ENCODE data around the gene HSD3B7. TPM values are rescaled to one million over a fixed set of nuclear protein-coding genes. Genes with fewer than 3 reads are reported as not detected.

The HSD3B7 gene
- total RNA-seq, 2 experiments from 2014 or later, result 2.4 to 3.3 TPM

DNA sequence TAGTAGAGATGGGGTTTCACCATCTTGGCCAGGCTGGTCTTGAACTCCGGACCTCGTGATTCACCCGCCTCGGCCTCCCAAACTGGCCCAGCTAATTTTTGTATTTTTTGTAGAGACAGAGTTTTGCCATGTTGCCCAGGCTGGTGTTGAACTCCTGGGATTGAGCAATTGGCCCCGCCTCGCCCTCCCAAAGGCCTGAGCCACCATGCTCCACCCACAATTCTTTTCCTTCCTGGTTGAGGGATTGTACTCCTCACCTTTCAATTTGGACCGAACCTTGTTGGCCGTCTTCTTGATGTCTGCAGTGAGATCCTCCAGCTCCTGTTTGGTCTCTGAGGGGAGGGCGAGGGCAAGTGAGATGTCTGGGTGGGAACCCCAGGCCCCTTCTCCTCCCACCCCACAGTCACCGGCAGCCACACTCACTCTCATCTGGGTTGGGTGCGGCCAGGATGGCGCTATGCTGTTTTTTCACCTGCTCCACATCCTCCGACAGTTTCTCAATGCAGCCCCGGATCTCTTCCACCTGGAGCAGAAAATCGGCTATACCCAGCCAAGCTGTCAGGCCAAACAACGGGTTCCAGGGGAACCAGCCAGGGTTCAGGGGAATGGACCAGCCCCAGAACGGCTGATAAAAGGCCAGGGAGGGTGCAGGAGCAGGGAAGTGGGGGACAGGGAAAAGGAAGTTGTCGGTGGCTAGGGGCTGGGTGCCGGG, 15.8 kb downstream of the HSD3B7 start:
- Histone ChIP-seq H2AFZ (ENCODE audit: low read length) (no peak overlapping the region), H3K4me2 (ENCODE audit: low read length) (no peak overlapping the region), H3K36me3 (ENCODE audit: insufficient read depth, low read length) (no peaks in the 10 kb centered on the region), H3K4me3 (ENCODE audit: low read depth, low read length, poor library complexity, severe bottlenecking) (no peak overlapping the region), H3K4me1 (ENCODE audit: insufficient read depth, low read length, poor library complexity, severe bottlenecking) (peaks cover 10% of the 10 kb centered on the region), H3K27ac (ENCODE audit: low read depth, low read length, poor library complexity, severe bottlenecking) (no peak overlapping the region), H3K79me2 (ENCODE audit: insufficient read depth, low read depth, low read length) (no peaks in the 10 kb centered on the region), H3K9me2 (ENCODE audit: insufficient read depth, low read length) (no peaks in the 10 kb centered on the region), H4K20me1 (ENCODE audit: insufficient read depth, low read length) (no peaks in the 10 kb centered on the region), H3K9me3 (ENCODE audit: low read length) (no peaks in the 10 kb centered on the region)
- ChIA-PET CTCF (ENCODE audit: unreplicated experiment) (no interaction called here), POLR2A (interaction anchor here (0.6 kb wide), 1 partner anchor 91 kb away, joined by 3 read pairs; no protein-coding TSS in a partner anchor)
- intact Hi-C loops (cut with micrococcal nuclease; ENCODE audit: unreplicated experiment), result no loop called here
- TF ChIP-seq, protein P1, sequence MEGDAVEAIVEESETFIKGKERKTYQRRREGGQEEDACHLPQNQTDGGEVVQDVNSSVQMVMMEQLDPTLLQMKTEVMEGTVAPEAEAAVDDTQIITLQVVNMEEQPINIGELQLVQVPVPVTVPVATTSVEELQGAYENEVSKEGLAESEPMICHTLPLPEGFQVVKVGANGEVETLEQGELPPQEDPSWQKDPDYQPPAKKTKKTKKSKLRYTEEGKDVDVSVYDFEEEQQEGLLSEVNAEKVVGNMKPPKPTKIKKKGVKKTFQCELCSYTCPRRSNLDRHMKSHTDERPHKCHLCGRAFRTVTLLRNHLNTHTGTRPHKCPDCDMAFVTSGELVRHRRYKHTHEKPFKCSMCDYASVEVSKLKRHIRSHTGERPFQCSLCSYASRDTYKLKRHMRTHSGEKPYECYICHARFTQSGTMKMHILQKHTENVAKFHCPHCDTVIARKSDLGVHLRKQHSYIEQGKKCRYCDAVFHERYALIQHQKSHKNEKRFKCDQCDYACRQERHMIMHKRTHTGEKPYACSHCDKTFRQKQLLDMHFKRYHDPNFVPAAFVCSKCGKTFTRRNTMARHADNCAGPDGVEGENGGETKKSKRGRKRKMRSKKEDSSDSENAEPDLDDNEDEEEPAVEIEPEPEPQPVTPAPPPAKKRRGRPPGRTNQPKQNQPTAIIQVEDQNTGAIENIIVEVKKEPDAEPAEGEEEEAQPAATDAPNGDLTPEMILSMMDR (conservative IDR thresholded peaks at IDR 0.05; ENCODE audit: low read length), result no peak
- TF ChIP-seq EZH2phosphoT487 (IDR thresholded peaks at IDR 0.05; ENCODE audit: borderline replicate concordance, low read depth, low read length), result no peak
- DNase-seq (ENCODE audit: low spot score), result no peak
- BruUV-seq (replicated peaks), result no TSS peak

DNA sequence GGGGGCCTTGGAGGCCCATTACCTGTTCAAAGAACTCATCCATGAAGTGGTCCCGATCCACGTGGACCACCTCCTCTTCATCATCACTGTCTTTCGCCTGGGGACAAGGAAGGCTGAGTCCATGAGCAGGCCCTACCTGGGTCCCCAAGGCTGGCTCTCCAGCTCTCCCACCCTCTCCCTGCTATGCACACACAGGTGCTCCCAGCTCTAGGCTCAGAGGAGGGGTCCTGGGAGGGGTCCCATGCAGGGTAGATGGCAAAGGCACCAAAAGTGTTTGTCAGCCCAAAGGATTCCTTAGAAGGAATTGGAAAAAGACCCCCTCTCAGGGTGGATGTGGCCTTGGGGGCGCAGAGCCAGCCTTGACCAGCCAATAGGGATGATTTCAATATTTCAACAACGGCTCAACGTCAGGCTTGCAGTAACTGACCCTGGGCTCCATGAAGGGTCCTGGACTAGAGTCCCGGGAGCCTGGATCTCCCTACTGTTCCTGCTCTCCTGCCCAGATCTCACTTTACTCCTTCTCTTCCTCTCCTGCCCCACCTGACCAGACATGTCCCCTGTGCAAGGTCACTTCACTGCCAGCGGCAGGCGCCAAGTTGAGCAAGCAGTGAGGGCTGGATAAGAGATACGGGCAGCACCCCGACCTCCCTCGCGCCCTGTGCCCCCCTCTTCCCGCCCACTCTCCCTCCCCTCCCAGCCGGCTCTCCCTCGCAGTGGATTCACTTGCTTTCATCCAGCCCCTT, 16.7 kb downstream of the HSD3B7 start:
- intact Hi-C loops (cut with micrococcal nuclease; ENCODE audit: unreplicated experiment), result no loop called here
- H3K9me2 ChIP-seq (ENCODE audit: insufficient read depth, low read length), result no peaks in the 10 kb centered on the region
- no peak overlapping the region for H2AFZ ChIP-seq (ENCODE audit: low read length)
- no peaks in the 10 kb centered on the region for H3K36me3 ChIP-seq (ENCODE audit: insufficient read depth, low read length)
- no peaks in the 10 kb centered on the region for H3K9me3 ChIP-seq (ENCODE audit: low read length)
- no peaks in the 10 kb centered on the region for H3K79me2 ChIP-seq (ENCODE audit: insufficient read depth, low read depth, low read length)
- no peak overlapping the region for H3K27ac ChIP-seq (ENCODE audit: low read depth, low read length, poor library complexity, severe bottlenecking)
- TF ChIP-seq, protein P1 (conservative IDR thresholded peaks at IDR 0.05; ENCODE audit: low read length), result no peak
- TF ChIP-seq EZH2phosphoT487 (IDR thresholded peaks at IDR 0.05; ENCODE audit: borderline replicate concordance, low read depth, low read length), result no peak
- H4K20me1 ChIP-seq (ENCODE audit: insufficient read depth, low read length), result no peaks in the 10 kb centered on the region
- no peak for DNase-seq (ENCODE audit: low spot score)
- ChIA-PET POLR2A (interaction anchor here (1.0 kb wide), 1 partner anchor 11 kb away, joined by 4 read pairs; no protein-coding TSS in a partner anchor), CTCF (ENCODE audit: unreplicated experiment) (interaction anchor here (0.6 kb wide), 1 partner anchor 241 kb away, joined by 8 read pairs; no protein-coding TSS in a partner anchor)
- H3K4me3 ChIP-seq (ENCODE audit: low read depth, low read length, poor library complexity, severe bottlenecking), result no peak overlapping the region
- H3K4me2 ChIP-seq (ENCODE audit: low read length), result no peak overlapping the region
- BruUV-seq (replicated peaks), result no TSS peak
- peaks cover 5% of the 10 kb centered on the region for H3K4me1 ChIP-seq (ENCODE audit: insufficient read depth, low read length, poor library complexity, severe bottlenecking)

All from OCI-LY7 (cell line).